Cerebellar cortex (tissue), 1 donor: ENCODE data around the gene PUDP.
"Not testable (repeated sequence)": the region's sequence is repeated elsewhere in the genome, so short reads cannot be mapped to it uniquely, and the experiment has no call there.

Experiments used
- DNase-seq: peaks from one replicate; pipeline ENCODE4 v3.0.0-alpha.2; 2015; ENCODE audit warnings: low spot score

PUDP gene

DNA sequence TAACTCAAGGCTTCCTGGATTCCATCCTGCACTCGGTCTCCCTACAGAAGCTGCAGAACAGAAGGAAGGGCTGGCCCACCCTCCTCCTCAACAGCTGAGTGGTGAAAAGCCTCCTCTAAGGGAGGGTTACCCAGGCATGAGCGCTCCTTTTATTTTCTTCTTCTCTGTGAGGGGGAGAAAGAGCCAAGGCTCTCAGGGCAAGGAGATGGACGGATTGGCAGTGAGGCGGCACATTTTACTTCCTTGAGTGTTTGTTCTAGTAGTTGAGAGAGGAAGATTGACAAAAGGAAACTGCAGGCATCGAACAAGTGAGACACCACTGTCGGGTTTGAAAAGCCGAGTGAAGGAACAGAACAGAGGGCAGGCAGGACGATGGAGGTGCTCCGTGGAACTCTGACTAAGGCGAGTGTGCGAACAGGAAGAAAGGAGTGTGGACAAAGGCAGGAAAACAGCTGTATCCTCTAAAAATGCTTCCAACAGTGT lies 38.9 kb downstream of the PUDP start:
- no peak for DNase-seq

DNA sequence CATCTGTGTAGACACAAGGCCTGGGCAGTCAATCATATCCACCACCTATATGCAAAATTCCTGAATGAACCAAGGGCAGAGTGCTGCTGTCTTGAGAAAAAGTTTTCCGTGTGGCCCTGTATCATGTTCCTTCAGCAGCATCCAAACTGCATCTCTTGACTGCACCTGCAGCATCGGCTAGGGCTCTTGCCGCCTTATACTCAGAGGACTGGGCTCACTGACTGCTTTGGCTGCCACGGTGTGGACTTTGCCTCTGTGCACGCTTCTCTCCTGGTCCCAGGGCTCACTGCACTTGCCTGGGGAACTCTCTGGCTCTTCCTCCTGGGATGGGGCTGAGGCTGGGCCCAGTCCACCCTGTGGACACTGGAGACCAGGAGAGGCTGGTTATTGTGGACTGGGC lies 39.9 kb downstream of the PUDP start:
- DNase-seq: no peak

DNA sequence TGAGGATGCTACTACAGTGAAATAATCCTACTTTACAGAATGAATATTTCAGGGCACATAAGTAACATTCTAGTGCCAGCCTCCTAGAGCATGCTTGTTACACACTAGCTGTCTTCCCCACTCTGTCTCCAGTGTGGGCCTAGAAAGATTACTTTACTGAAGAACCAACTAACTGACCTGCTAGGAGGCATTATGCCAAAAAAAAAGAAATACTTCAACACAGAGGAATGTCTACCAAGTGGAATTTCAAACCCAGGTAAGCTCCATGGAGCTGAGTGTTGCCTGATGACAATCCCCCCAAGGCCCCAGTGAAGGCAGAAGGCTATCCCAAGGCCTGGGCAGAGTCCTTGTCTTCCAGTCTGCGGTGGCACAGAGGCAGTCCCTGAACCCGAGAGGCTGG lies 41.3 kb downstream of the PUDP start:
- DNase-seq: no peak

DNA sequence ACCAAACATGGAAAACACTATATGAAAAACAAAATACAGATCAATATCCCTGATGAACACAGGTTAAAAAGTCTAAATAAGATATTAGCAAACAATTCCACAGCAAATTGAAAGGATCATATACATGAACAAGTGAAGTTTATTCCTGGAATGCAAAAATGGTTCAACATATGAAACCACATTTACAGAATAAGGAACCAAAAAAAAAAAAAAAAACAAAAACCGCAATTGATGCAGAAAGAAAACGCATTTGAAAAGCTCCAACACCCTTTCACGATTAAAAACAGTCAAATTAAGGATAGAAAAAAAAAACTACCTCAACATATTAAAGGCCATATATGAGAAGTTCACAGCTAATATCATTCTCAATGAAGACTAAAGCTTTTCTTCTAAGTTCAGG lies 45.8 kb downstream of the PUDP start:
- DNase-seq: no peak

DNA sequence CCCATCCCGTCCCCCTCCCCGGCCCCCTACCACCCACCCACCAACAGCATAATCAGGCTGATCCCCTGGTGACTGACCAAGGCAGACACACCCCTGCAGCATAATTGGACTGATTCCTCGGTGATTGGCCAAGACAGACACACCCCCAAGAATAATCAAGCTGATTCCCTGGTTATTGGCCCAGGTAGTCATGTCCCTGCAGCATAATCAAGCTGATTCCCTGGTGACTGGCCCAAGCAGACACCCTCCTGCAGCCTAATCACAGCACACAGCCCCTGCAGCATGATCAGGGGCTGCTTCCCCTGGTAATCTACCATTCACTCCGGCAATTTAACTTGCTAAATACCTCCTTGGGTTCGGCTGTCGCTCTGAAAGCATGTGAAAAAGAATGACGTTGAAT lies 47.9 kb downstream of the PUDP start:
- no peak for DNase-seq

DNA sequence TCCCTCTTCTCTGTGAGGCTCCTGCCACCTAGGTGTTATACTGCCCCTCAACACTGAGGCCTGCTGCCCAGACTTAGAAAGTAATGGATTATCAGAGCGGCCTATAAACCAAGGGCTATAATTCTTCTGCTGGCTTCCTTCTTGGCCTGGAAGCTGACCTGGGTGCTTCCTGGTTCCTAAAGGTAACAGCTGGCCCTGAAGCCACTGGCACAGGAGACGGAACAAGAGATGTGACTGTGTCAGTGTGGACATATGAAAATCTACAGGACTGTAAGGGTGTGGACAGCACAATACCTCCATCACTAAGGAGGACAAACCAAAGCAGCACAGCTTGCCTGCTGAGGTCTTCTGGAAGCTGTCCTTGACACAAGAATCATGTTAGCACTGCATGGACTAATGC lies 52.3 kb downstream of the PUDP start:
- DNase-seq: not testable (repeated sequence)

DNA sequence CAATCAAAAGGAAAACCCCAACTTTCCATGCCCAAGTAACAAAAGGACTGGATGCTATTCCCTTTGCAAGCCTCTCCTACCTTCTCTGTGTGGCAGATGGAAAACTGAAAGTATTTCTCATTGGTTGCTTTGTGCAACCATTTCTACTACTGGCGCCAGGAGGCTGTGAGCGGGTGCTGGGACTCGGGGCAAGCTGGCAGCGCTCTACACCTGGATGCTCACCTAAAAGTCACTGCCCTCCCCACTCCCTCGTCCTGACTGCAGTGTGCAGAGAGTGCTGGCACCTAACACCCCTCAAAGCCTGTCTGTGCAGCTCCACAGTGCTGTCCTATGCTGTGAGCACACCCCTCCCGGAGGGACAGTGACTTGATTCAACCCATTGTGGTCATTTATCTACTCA lies 54.6 kb downstream of the PUDP start:
- DNase-seq: no peak

DNA sequence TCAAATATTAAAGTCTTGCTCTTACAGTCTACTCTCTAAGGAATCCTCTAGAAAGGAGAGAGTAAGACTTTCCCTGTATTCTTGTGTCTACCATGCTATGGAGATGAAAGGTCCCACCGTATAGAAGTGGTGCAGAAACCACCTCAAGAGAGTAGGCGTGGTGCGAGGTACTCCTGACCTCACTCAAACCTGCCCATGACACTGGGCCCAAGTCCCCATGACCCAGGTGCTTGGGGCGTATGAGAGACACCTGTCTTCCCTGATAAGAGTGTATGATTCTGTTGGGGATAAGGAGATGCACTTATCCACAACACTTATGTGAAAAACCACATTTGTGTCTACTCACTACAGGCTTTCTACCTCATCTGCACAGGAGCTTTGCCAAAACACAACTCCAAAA lies 55.4 kb downstream of the PUDP start:
- DNase-seq: no peak

DNA sequence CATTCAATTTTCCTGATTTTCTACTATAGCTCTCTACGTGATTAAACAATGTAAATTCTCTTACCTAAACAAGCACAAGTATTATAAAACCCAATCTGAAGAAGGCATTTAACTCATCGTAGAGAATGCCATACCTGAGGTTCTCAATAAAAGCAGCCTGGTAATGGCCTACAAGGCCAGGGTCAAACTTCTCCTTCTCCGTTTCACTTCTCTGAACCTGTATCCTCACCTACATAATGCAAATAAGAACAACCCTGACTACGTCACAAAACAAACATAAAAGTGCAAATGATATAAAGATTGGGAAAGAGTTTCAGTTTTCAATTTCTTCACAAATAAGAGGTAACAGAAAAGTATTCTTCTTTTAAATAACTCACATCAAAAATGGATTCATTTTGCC lies 56.0 kb downstream of the PUDP start:
- DNase-seq: no peak

DNA sequence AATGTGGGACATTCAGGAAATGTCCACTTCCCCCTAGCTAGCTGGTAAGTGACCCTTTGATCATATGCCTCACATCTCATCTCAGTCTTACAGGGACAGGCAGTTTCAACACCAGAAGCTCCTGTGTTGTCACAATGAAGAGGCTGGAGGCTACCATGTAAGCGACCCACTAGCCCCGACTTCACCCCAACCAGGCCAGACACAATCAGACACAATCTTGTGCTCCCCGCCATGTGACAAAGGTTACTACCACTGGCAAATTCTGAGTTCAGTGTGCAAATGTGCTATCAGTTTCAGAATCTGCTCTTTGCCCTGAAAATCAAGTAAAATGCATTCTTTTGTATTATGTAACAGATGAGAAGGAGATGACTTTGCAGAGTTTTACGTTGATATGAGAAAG lies 57.3 kb downstream of the PUDP start:
- DNase-seq: no peak

DNA sequence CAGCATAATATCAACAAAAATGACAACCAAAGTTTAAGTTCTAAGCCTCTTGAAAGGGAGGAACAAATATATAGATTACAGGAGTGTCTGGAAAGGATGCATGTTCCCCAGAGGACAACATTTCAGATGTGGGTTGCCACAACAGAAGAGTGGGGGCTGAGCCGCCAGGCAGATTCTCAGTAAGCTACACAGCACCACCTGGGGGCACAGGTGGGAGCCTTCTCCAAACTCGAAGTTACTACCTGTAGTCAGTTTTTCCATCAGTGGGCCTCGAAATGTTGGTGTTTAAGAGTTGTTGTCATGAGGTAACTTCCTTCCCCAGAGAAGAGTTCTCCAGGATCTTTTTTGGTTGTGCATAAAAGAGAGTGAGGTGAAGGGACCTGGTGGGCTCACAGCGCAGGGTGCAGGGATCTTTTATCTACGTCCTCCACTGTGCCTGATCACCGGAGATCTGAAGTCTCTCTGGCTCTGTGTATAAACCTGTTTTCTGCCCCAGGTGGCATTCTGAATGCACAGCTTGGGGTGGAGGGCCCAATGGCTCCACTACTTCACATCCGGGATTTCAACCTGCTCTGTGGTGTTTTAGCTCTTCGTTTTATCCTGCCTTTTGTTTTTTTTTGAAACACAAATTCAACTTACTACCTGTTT lies 58.9 kb downstream of the PUDP start:
- DNase-seq: no peak

DNA sequence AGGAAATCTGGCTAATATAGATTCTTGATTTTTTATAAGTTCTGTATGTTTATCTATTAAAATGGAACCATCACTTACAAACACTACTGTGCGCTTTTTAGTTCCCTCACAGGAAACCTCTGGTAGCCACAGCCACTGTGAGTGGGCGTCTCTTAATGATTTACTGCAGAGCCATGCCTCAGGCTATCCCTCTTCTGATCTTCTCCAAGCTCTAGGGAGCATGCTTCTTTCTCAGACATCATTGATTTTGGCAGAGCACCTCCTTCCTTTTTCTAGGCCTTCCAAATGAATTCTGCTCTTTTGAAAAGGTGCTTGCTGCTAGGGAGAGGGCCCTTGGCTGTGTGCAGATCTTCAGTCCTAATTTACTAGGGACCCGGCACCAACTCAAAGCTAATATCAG lies 61.6 kb downstream of the PUDP start:
- DNase-seq: no peak

DNA sequence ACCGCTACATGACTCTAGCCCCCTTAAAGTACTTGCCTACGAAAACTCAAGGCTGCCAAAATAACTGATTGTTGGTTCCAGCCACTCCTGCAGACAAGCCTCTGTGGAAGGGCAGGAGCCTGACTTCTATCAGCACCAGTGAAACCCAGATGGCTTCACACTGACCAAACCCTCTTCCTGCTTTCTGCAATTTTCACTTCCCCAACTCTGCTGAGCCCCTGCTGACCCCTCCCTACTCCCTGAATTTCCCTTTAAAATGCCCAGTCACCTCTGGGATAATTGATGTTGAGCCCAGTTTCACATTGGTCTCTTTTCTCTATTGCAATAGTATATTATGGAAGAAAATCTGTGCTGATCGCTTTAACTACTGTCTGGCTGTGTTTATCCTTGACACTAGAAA lies 62.1 kb downstream of the PUDP start:
- no peak for DNase-seq

DNA sequence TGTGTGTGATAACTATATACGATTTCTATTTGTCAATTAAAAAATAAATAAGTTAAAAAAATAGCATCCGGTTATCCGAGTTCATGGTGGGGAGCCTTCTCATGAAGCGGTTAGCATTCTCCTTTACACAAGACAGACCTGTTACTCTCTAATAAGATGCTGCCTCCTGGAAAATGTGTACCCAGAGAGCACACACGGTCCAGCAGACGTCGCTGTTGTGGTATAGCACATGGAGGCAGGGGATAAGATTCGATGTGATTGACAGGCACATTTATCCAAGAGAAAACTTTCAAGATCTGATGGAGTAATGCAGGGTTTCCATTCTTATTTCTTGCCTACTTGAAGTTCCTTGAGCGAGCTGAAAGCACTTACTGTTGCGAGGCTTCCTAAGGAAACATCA lies 63.1 kb downstream of the PUDP start:
- DNase-seq: no peak

DNA sequence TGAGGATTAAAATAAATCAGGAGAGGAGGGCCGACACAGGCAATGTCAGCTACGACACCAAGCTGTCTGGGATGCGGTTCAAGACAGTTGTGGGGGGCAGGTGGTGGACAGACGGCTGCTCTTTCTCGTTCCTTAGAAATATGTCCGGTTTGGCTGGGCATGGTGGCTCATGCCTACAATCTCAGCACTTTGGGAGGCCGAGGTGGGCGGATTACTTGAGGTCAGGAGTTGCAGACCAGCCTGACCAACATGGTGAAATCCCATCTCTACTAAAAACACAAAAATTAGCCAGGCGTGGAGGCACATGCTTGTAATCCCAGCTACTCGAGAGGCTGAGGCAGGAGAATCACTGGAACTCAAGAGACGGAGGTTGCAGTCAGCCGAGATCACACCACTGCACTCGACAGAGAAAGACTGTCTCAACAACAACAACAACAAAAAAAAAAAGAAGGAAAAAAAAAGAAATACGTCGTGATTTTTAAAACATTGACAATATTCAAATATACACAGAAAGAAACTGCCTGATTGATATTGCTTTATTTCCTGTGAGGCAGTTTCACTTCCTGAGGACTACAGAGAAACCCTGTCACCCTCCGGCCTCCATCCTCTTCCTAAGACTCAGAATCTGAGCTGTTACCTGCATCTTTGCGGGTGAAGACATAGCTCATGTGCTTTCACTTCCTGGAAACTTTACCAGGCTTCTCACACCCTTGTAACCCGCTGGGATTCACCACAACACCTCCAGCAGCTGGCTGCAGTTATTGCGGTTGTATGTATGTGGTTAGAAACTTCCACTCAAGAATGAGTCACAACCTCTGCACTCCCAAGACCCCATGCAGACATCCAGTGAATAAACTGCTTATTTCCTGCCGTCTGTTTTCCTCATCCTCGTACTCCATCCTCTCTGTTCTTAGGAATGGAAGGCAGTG lies 64.2 kb downstream of the PUDP start:
- DNase-seq: peak; percentile 9

DNA sequence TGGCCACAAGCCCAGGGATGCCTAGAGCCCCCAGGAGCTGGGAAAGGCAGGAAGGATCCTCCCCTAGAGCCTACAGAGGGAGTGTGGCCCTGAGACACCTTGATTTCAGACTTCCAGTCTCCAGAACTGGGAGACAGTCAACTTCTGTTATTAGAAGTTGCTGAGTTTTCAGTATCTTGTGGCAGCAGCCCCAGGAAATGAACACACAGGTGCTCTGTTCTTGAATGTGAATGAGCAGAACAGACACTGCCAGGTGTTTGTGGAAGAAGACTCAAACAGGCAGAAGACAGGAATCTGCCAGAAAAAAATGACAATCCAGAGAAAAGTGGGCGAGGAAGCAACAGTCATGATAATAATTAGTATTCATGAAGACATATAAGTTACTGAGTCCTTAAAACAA lies 64.9 kb downstream of the PUDP start:
- DNase-seq: no peak

DNA sequence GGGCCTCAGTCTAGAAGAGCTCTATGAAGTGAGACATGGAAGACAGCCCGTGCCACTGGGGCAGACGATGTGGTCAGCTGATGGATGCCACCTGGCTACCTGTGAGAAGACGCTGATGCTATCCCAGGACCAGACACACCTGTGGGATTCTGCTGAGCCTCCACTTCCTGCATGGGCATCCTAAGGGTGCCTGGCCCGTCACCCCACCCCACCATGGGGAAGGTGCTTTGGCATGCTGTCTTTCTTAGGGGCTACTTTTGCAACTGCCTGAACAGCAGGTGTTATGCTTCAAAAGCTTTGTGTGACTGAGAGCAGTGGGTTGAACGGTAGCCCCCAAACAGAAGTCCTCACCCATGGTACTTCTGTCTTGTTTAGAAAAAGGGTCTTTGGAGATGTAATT lies 65.4 kb downstream of the PUDP start:
- no peak for DNase-seq

DNA sequence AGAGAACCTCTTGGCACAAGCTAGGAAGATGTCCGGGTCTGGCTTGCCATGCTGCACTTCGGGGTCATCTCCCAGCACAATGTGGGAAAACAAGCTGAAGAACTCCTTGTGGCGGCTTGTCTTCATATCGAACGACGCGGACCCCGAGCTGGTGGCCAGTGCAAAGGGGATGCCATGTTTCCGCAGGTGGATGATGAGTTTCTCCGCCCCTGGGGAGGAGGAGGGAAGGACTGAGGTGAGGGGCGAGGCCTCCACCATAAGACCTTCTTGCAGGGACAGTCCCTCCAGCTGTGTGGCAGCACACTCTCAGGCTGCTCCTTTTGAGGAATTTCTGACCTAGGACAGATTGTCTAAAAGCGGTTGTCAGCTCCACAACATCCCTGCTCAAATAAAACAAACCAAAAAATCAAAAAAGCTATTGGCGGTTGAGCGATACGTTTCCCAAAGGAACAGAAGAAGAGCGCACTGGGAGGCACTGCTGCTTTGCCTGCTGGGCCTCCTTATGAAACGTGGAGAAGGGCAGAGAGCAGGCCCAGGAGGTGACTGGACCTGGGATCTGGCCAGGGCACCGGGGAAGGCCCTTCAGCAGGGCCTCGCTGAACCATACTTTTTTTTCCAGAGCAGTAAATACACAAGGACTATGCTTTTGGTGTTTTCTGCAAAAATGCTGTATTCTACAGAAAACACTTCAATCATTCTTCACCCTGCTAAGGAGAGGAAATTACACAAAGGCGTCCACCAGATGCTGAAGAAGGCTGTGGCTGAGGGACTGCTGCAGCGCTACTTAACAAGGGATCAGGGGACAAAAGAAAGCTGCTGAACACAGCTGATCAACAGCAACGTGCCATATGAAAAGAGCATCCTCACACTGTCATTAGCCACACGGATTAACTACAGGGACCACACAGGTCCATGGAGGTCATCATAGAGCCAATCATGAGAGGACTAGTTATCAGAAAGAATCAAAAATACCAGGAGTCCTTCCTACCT lies 70.4 kb downstream of the PUDP start:
- no peak for DNase-seq

DNA sequence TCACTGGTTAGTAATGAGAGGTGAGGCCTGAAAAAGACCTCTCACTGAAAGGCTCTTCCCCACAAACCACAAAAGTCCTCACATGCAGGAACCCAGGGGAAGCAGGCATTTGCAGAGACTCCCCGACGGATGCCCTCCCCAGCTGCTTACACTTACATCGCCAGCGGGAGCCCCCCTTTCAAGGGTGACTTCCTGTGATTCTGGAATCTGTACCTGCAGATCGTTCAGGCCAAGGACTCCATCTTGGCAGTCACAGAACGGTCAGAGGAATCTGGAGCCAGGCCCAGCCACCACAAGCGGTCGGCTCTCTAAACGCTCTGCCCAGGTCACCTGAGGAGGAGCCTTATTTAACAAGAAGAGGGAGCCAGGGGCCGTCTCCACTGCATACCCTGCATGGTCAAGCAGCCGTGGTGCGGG lies 71.7 kb downstream of the PUDP start:
- peak; percentile 51 for DNase-seq

DNA sequence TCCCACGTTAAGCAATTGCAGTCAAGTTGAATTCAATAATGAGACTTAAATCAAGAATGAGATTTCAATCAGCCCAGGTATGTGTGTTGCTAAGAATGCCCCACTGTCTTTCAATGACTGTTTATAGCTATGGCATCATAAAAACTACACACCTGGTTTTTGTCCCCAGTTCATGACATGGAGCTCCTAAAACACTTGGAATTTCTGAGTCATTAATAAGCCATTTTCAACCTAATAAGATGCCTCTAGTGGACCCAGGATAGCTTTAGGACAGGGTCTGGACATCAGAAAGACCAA lies 73.1 kb downstream of the PUDP start:
- DNase-seq: no peak

DNA sequence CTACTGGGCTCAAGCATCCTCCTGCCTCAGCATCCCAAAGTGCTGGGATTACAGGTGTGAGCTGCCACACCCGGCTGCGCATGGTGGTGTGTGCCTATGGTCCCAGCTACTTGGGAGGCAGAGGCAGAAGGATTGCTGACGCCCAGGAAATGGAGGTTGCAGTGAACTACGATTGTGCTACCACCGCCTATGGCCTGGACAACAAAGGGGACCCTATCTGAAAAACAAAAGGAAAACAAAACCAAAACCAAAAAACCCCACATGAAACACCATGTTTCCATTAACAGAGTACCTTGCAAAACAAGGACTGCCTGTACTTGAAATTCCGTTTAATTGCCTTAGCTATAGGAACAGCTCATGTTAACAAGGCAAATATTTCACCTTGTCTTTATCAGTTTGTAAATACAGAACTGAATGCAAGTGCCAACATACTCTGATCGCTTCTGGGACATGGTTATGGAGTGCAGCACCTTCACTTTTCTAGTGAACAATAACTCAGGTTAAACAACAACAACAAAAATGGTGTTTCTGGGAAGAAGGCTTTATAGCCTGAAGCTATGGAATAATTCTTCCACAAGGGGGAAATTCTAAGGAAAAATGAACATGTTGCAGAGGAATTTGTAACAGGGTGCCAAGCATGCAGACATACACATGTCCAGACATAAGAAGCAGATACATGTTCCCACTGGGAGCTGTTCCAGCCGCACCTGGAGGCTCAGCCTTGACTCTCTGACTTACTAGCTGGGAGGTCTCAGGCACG lies 73.6 kb downstream of the PUDP start:
- DNase-seq: no peak

DNA sequence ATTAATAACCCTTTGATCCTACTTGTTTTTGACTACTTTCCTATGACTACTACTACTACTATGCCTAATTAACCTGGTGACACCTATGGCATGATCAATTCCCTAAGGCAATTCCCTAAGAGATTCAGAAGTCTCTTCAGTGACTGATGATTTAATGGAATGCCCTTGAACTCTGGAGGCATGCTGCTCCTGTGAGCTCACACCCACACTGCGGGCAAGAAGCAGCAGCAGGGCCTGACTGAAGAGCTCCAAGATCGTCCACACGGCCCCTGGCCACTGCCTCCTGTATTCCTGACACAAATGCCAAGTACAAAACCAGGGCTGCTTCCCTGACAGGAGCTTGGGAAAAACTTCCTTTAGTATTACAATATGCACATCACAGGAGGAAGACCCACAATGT lies 74.6 kb downstream of the PUDP start:
- DNase-seq: no peak
